Measurements from ENCODE around the gene EVC. TPM values are rescaled to one million over a fixed set of nuclear protein-coding genes. Genes with fewer than 3 reads are reported as not detected.
"Not testable (repeated sequence)": the region's sequence is repeated elsewhere in the genome, so short reads cannot be mapped to it uniquely, and the experiment has no call there.

Gene EVC
- total RNA-seq, 1 experiment from 2014 or later: 14.3 TPM

GRCh38 chr4:5715357-5715756 is 4.4 kb downstream of the EVC start:
- no peaks in the 10 kb centered on the region for H3K27me3 ChIP-seq
- no peak overlapping the region for H3K27ac ChIP-seq
- no peak overlapping the region for H3K4me3 ChIP-seq
- no peak for DNase-seq
- H3K4me1 ChIP-seq: peaks cover 1% of the 10 kb centered on the region; the same call in 1 of the 2 replicates
- peaks cover 10% of the 10 kb centered on the region for H3K36me3 ChIP-seq
- peaks cover 3% of the 10 kb centered on the region; the same call in 1 of the 2 replicates for H3K9me3 ChIP-seq (replicated peaks)

GRCh38 chr4:5716391-5716790 is 5.4 kb downstream of the EVC start:
- Histone ChIP-seq H3K36me3 (peaks cover 10% of the 10 kb centered on the region), H3K4me1 (no peaks in the 10 kb centered on the region), H3K9me3 (replicated peaks) (peaks cover 3% of the 10 kb centered on the region; the same call in 1 of the 2 replicates), H3K27ac (no peak overlapping the region), H3K27me3 (no peaks in the 10 kb centered on the region), H3K4me3 (no peak overlapping the region)
- DNase-seq: no peak

GRCh38 chr4:5717449-5718158 is 6.6 kb downstream of the EVC start:
- no peak overlapping the region for H3K4me3 ChIP-seq
- DNase-seq: no peak
- no peak overlapping the region for H3K27ac ChIP-seq
- no peaks in the 10 kb centered on the region for H3K4me1 ChIP-seq
- H3K36me3 ChIP-seq: peaks cover 13% of the 10 kb centered on the region
- no peaks in the 10 kb centered on the region for H3K27me3 ChIP-seq
- peaks cover 3% of the 10 kb centered on the region; the same call in 1 of the 2 replicates for H3K9me3 ChIP-seq (replicated peaks)

GRCh38 chr4:5718411-5718810 is 7.4 kb downstream of the EVC start:
- H3K27me3 ChIP-seq: no peaks in the 10 kb centered on the region
- H3K4me3 ChIP-seq: no peak overlapping the region
- H3K27ac ChIP-seq: no peak overlapping the region
- no peak for DNase-seq
- no peaks in the 10 kb centered on the region for H3K4me1 ChIP-seq
- H3K9me3 ChIP-seq (replicated peaks): peaks cover 3% of the 10 kb centered on the region; the same call in 1 of the 2 replicates
- H3K36me3 ChIP-seq: peaks cover 13% of the 10 kb centered on the region

GRCh38 chr4:5719350-5720055 is 8.5 kb downstream of the EVC start:
- Histone ChIP-seq H3K9me3 (replicated peaks) (peaks cover 3% of the 10 kb centered on the region; the same call in 1 of the 2 replicates), H3K4me3 (no peak overlapping the region), H3K27ac (no peak overlapping the region), H3K36me3 (peaks cover 13% of the 10 kb centered on the region), H3K27me3 (no peaks in the 10 kb centered on the region), H3K4me1 (no peaks in the 10 kb centered on the region)
- no peak for DNase-seq

GRCh38 chr4:5720157-5720850 is 9.3 kb downstream of the EVC start:
- no peaks in the 10 kb centered on the region for H3K27me3 ChIP-seq

GRCh38 chr4:5720980-5721379 is 10.0 kb downstream of the EVC start:
- Histone ChIP-seq H3K27ac (no peak overlapping the region), H3K36me3 (peaks cover 18% of the 10 kb centered on the region), H3K9me3 (replicated peaks) (no peaks in the 10 kb centered on the region), H3K27me3 (no peaks in the 10 kb centered on the region), H3K4me1 (no peaks in the 10 kb centered on the region), H3K4me3 (no peak overlapping the region)
- no peak for DNase-seq

More at GRCh38 chr4:5720157-5720850, 9.3 kb downstream of the EVC start:
- H3K27ac ChIP-seq: no peak overlapping the region
- H3K36me3 ChIP-seq: peaks cover 16% of the 10 kb centered on the region
- no peak overlapping the region for H3K4me3 ChIP-seq
- no peak for DNase-seq
- no peaks in the 10 kb centered on the region for H3K4me1 ChIP-seq
- peaks cover 1% of the 10 kb centered on the region; the same call in 1 of the 2 replicates for H3K9me3 ChIP-seq (replicated peaks)

GRCh38 chr4:5721923-5722322 is 10.9 kb downstream of the EVC start:
- peaks cover 22% of the 10 kb centered on the region for H3K36me3 ChIP-seq
- H3K4me3 ChIP-seq: no peak overlapping the region
- H3K4me1 ChIP-seq: no peaks in the 10 kb centered on the region
- no peaks in the 10 kb centered on the region for H3K27me3 ChIP-seq
- no peaks in the 10 kb centered on the region for H3K9me3 ChIP-seq (replicated peaks)
- DNase-seq: no peak
- H3K27ac ChIP-seq: no peak overlapping the region

GRCh38 chr4:5722328-5722727 is 11.3 kb downstream of the EVC start:
- H3K27ac ChIP-seq: no peak overlapping the region
- H3K4me1 ChIP-seq: no peaks in the 10 kb centered on the region
- H3K9me3 ChIP-seq (replicated peaks): no peaks in the 10 kb centered on the region
- peaks cover 22% of the 10 kb centered on the region for H3K36me3 ChIP-seq
- H3K4me3 ChIP-seq: no peak overlapping the region
- H3K27me3 ChIP-seq: no peaks in the 10 kb centered on the region
- no peak for DNase-seq

- no peaks in the 10 kb centered on the region for H3K4me1 ChIP-seq
- H3K27ac ChIP-seq: no peak overlapping the region
- peaks cover 31% of the 10 kb centered on the region for H3K36me3 ChIP-seq
- no peaks in the 10 kb centered on the region for H3K9me3 ChIP-seq (replicated peaks)
- H3K4me3 ChIP-seq: no peak overlapping the region
- DNase-seq: no peak
- no peaks in the 10 kb centered on the region for H3K27me3 ChIP-seq
Observed at GRCh38 chr4:5724377-5724776, 13.4 kb downstream of the EVC start.

GRCh38 chr4:5728412-5728811 is 17.4 kb downstream of the EVC start:
- peaks cover 40% of the 10 kb centered on the region for H3K36me3 ChIP-seq
- not testable (repeated sequence) for H3K4me3 ChIP-seq; H3K27me3 ChIP-seq; H3K9me3 ChIP-seq (replicated peaks); H3K4me1 ChIP-seq; DNase-seq; H3K27ac ChIP-seq

- Histone ChIP-seq H3K36me3 (peaks cover 31% of the 10 kb centered on the region), H3K4me1 (no peaks in the 10 kb centered on the region), H3K27me3 (no peaks in the 10 kb centered on the region), H3K27ac (no peak overlapping the region), H3K4me3 (no peak overlapping the region), H3K9me3 (replicated peaks) (no peaks in the 10 kb centered on the region)
- DNase-seq: no peak
Observed at GRCh38 chr4:5730436-5730835, 19.4 kb downstream of the EVC start.

GRCh38 chr4:5730993-5731990 is 20.3 kb downstream of the EVC start:
- Histone ChIP-seq H3K36me3 (peaks cover 25% of the 10 kb centered on the region), H3K27ac (no peak overlapping the region), H3K9me3 (replicated peaks) (no peaks in the 10 kb centered on the region), H3K4me1 (no peaks in the 10 kb centered on the region), H3K4me3 (no peak overlapping the region), H3K27me3 (no peaks in the 10 kb centered on the region)
- no peak for DNase-seq

- Histone ChIP-seq H3K27ac (no peak overlapping the region), H3K4me1 (no peaks in the 10 kb centered on the region), H3K9me3 (replicated peaks) (no peaks in the 10 kb centered on the region), H3K36me3 (peaks cover 26% of the 10 kb centered on the region), H3K4me3 (no peak overlapping the region), H3K27me3 (no peaks in the 10 kb centered on the region)
- no peak for DNase-seq
Observed at GRCh38 chr4:5732158-5732557, 21.2 kb downstream of the EVC start.

Data from SJCRH30 (cell line).